GM21737 (cell line): ENCODE results near the gene CLSTN2.

Source experiments
- ATAC-seq: cut with Tn5 transposase; IDR thresholded peaks from one replicate; pipeline ENCODE4 v1.9.1; 2021; ENCODE audit warnings: mild to moderate bottlenecking, moderate library complexity; ENCODE audit not compliant: unreplicated experiment

Gene CLSTN2

GRCh38 chr3:140178482-140178881 lies 243.5 kb downstream of the CLSTN2 start:
- no peak for ATAC-seq

DNA sequence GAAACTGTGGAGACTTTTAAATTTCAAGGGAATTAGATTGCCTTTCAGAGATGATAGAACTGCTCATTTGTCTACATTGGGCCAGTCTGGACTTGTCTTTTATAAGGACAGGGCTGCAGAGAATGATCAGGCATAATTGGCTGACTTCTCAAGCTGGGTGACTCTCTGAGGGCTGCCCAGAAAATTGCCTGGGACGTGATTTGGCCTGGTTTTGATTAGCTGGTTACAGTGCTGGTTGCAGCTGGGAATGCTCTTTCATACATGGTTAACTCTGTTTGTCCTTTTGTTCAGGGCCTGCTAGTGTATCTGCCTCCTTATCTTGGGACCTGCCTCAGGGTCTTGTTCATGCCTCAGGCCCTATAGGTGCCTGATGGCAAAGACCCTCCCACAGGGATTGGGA lies 245.6 kb downstream of the CLSTN2 start:
- ATAC-seq, result no peak

DNA sequence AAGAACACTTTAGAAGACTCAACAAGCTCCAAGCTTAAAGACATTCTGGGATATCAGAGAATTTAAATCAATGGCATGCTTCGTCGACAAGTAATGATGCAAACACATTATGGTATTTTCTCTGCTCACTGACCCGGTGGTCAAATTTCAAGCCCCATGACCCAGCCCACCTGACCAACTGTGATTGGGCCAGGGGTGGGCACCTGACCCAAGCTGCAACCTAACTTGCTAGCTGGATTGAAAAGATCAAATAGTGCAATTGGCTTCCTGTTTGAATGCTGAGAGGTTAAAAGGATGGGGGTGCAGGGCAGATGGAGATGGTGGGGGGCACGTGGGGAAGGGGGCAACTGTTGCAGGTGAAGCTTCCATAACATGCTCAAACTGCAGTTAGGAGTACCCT lies 250.4 kb downstream of the CLSTN2 start:
- ATAC-seq, result no peak

GRCh38 chr3:140186421-140186920 lies 251.5 kb downstream of the CLSTN2 start:
- ATAC-seq, result no peak

DNA sequence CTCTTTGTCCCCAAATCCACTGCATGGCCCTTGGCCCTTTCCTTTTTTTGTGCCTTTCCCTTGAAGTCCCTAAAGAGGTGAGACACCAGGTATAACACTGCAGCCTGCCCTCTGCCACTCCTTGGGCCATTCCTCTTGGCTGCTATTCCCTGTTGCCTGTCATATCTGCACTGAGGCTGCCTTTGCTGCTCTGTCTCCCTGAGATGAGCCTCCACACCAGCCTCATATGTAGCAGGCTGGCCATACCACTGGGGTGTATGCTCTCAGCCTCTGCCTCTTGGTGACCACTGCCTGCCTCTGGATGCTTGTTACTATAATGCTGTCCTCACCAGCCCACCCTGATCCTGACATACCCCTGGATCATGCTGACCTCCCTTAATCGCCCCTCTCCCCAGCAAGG lies 252.0 kb downstream of the CLSTN2 start:
- ATAC-seq, result no peak

- no peak for ATAC-seq
Measured at GRCh38 chr3:140187656-140188221, 252.8 kb downstream of the CLSTN2 start.

GRCh38 chr3:140188285-140188684 lies 253.3 kb downstream of the CLSTN2 start:
- no peak for ATAC-seq

GRCh38 chr3:140189267-140189666 lies 254.3 kb downstream of the CLSTN2 start:
- no peak for ATAC-seq

GRCh38 chr3:140189976-140190375 lies 255.0 kb downstream of the CLSTN2 start:
- no peak for ATAC-seq

GRCh38 chr3:140196970-140197369 lies 262.0 kb downstream of the CLSTN2 start:
- no peak for ATAC-seq

GRCh38 chr3:140198242-140198641 lies 263.3 kb downstream of the CLSTN2 start:
- ATAC-seq, result no peak

DNA sequence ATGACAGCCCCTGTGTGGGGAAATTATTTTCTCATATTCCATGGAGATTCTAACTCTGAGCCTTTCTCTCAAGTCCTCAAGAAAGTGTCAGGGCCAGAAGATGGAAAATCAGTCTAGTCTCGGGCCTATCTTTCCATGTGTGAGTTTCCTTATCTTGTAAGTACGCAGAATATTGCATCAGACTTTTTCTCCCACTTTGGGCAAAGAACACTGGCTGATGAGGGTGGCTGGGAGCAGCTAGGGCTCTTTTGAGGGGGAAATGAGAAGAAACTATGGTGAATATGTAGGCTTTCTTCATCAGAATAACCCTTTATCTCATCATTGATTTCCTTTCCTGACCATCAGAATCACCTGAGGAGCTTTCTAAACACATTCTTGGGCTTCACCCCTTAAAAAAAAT lies 264.0 kb downstream of the CLSTN2 start:
- ATAC-seq, result no peak

- ATAC-seq, result no peak
Measured at GRCh38 chr3:140199743-140200142, 264.8 kb downstream of the CLSTN2 start.

GRCh38 chr3:140203510-140203909 lies 268.5 kb downstream of the CLSTN2 start:
- ATAC-seq, result no peak

DNA sequence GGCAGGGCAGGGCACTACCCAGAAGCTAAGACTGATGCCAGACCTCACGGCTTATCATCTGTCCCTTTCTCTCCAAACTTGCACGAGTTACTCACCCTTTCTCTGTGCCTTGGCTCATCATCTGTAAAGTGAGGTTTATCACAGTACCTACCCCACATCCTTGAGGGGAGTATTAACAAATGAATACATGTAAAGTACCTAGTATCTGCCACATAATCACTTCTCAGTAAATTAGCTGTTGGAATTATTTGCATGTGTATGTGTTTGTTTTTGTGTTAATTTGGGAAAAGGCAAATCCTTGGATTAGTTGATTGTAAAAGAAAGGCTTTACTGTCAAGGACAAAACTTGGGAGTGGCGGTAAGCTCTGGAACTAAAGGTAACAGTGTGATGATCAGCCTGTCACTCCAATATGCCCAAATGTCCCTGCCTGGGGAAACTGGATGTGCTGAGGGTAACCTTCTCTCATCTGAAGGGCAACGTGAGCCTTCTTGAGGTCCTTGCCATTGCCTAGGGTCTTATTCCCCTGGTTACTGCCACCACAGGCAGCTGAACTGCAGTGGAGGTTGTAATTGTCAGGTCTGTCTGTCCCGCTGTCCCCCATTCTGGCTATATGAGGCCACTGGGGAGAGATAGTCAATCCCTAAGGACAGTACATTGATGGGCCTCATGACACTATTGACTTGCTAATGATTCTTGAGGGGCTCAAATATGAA lies 269.4 kb downstream of the CLSTN2 start:
- no peak for ATAC-seq

GRCh38 chr3:140205598-140205997 lies 270.6 kb downstream of the CLSTN2 start:
- ATAC-seq, result no peak

GRCh38 chr3:140206196-140207040 lies 271.4 kb downstream of the CLSTN2 start:
- ATAC-seq, result no peak

- ATAC-seq, result no peak
Measured at GRCh38 chr3:140207541-140207940, 272.6 kb downstream of the CLSTN2 start.

GRCh38 chr3:140216249-140216648 lies 281.3 kb downstream of the CLSTN2 start:
- ATAC-seq, result no peak

- ATAC-seq, result no peak
Measured at GRCh38 chr3:140219291-140219690, 284.3 kb downstream of the CLSTN2 start.

GRCh38 chr3:140219923-140220452 lies 285.0 kb downstream of the CLSTN2 start:
- no peak for ATAC-seq
